Omental fat pad (tissue), 4 donors: ENCODE results near the gene RAB4B. TPM values are rescaled to one million over a fixed set of nuclear protein-coding genes. Genes with fewer than 3 reads are reported as not detected.
A peak's percentile ranks its signal among the peaks of the same experiment; 100 is the strongest.

Source experiments
- ATAC-seq: fragments of 150-250 bp; one replicate; pipeline ENCODE4 v1.9.1; 2016; ENCODE audit warnings: mild to moderate bottlenecking, moderate library complexity; ENCODE audit not compliant: low FRiP score
- DNase-seq: peaks from one replicate; pipeline ENCODE4 v3.0.0-alpha.2; 2019; ENCODE audit warnings: low spot score
- total RNA-seq, 4 donors: library from RNA; depleted of rRNA; stranded (reverse); fragments of >200 nt; gene quantifications; one replicate each; pipeline ENCODE4 v1.1.0, GENCODE V29; 2016
- TF ChIP-seq, protein P1 (sequence below), 3 donors: fragments of 450-650 bp; IDR thresholded peaks; one replicate each; pipeline ENCODE4 v1.5.1; 2016 to 2017; ENCODE audit warnings: antibody characterized with exemption in 3 of 3, mild to moderate bottlenecking in 3 of 3, moderate library complexity in 2 of 3

Gene RAB4B
- total RNA-seq, 4 donors from 2014 or later = 20.0 to 37.0 (median 21.7) TPM

- TF ChIP-seq, protein P1, sequence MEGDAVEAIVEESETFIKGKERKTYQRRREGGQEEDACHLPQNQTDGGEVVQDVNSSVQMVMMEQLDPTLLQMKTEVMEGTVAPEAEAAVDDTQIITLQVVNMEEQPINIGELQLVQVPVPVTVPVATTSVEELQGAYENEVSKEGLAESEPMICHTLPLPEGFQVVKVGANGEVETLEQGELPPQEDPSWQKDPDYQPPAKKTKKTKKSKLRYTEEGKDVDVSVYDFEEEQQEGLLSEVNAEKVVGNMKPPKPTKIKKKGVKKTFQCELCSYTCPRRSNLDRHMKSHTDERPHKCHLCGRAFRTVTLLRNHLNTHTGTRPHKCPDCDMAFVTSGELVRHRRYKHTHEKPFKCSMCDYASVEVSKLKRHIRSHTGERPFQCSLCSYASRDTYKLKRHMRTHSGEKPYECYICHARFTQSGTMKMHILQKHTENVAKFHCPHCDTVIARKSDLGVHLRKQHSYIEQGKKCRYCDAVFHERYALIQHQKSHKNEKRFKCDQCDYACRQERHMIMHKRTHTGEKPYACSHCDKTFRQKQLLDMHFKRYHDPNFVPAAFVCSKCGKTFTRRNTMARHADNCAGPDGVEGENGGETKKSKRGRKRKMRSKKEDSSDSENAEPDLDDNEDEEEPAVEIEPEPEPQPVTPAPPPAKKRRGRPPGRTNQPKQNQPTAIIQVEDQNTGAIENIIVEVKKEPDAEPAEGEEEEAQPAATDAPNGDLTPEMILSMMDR (IDR thresholded peaks at IDR 0.05) = no peak
- ATAC-seq (no peak), DNase-seq (no peak)
Measured at GRCh38 chr19:40775632-40776022, 2.4 kb upstream of the RAB4B start.

- TF ChIP-seq, protein P1 (IDR thresholded peaks at IDR 0.05) = no peak
- DNase-seq = no peak
- ATAC-seq = no peak
Measured at GRCh38 chr19:40776364-40776763, 1.7 kb upstream of the RAB4B start.

- TF ChIP-seq, protein P1 (IDR thresholded peaks at IDR 0.05) = no peak
- peak; percentile 87 for ATAC-seq
- peak; percentile 97 for DNase-seq
Measured at GRCh38 chr19:40776932-40777644, 959 bp upstream of the RAB4B start.

DNA sequence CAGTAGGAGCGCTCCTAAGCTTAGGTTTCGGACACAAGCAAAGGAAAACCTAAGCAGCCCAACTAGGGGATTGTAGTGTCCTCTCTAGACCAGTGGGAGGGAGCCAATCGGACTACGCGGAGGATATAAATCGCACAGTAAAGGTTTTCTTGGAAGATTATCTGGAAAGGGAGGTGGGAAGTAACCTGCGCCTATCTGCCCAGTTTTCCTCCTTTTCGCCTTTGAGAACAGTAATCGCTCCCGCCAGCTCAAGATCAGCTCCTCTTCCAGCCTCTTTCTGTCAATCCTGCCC, 456 bp upstream of the RAB4B start:
- no peak for DNase-seq
- TF ChIP-seq, protein P1 (IDR thresholded peaks at IDR 0.05) = no peak
- no peak for ATAC-seq

GRCh38 chr19:40778706-40779284, 748 bp downstream of the RAB4B start:
- DNase-seq = no peak
- no peak for ATAC-seq
- TF ChIP-seq, protein P1 (IDR thresholded peaks at IDR 0.05) = no peak

DNA sequence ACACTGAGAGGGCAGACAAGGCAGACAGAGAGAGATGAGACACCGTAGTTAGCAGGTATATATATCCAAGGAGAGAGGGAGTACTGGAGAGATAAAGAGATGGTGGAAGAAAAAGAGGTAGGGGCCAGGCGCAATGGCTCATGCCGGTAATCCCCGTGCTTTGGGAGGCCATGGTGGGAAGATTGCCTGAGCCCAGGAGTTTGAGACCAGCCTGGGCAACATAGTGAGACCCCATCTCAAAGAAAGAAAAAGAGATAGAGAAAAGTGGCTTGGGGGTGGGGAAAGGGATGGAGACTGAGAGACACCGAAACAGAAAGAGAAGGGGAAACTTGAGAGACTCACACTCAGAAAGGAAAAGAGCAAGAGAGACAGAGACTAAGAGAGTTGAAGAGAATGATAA, 2.5 kb downstream of the RAB4B start:
- no peak for ATAC-seq
- DNase-seq = no peak
- TF ChIP-seq, protein P1 (IDR thresholded peaks at IDR 0.05) = no peak

- DNase-seq = no peak
- ATAC-seq = no peak
- TF ChIP-seq, protein P1 (IDR thresholded peaks at IDR 0.05) = no peak
Measured at GRCh38 chr19:40781140-40781539, 3.1 kb downstream of the RAB4B start.
